Tongue (tissue), 2 donors: ENCODE data around the gene C2orf81. TPM values are rescaled to one million over a fixed set of nuclear protein-coding genes. Genes with fewer than 3 reads are reported as not detected.
"Not testable (repeated sequence)": the region's sequence is repeated elsewhere in the genome, so short reads cannot be mapped to it uniquely, and the experiment has no call there.

ENCODE experiments used
- DNase-seq: peaks from one replicate; pipeline ENCODE4 v3.0.0-alpha.2; 2015
- total RNA-seq: library from RNA; depleted of rRNA; stranded (reverse); fragments of >200 nt; gene quantifications from one replicate; pipeline ENCODE4 v1.2.3, GENCODE V29; 2014

C2orf81 gene
- total RNA-seq, 1 donor from 2014 or later: 1.0 TPM

- not testable (repeated sequence) for DNase-seq
Measured at GRCh38 chr2:74442483-74443297, 21.3 kb upstream of the C2orf81 start.

- DNase-seq: peak; percentile 59
Measured at GRCh38 chr2:74441690-74442482, 20.5 kb upstream of the C2orf81 start, which contains the start of gene RTKN. TSS of gene RTKN (minus strand) at chr2:74441937. CDS start at chr2:74441816, 121 bp downstream.

- peak; percentile 44 for DNase-seq
Measured at GRCh38 chr2:74441170-74441689, 19.8 kb upstream of the C2orf81 start.

- peak; percentile 98 for DNase-seq
Measured at GRCh38 chr2:74440378-74441169, 19.2 kb upstream of the C2orf81 start.

- DNase-seq: peak; percentile 98
Measured at GRCh38 chr2:74439803-74440377, 18.5 kb upstream of the C2orf81 start.

GRCh38 chr2:74439373-74439772, 18.0 kb upstream of the C2orf81 start:
- no peak for DNase-seq

- no peak for DNase-seq
Measured at GRCh38 chr2:74438248-74438647, 16.8 kb upstream of the C2orf81 start.

GRCh38 chr2:74436848-74437695, 15.7 kb upstream of the C2orf81 start:
- no peak for DNase-seq

GRCh38 chr2:74436111-74436805, 14.8 kb upstream of the C2orf81 start:
- DNase-seq: no peak

GRCh38 chr2:74430502-74430901, 9.1 kb upstream of the C2orf81 start:
- DNase-seq: no peak

- DNase-seq: no peak
Measured at GRCh38 chr2:74429487-74430451, 8.3 kb upstream of the C2orf81 start.

- no peak for DNase-seq
Measured at GRCh38 chr2:74428675-74429074, 7.3 kb upstream of the C2orf81 start.

- DNase-seq: no peak
Measured at GRCh38 chr2:74427551-74427950, 6.1 kb upstream of the C2orf81 start.

GRCh38 chr2:74426181-74426758, 4.9 kb upstream of the C2orf81 start:
- no peak for DNase-seq

GRCh38 chr2:74425523-74425922, 4.1 kb upstream of the C2orf81 start:
- no peak for DNase-seq

GRCh38 chr2:74424995-74425406, 3.6 kb upstream of the C2orf81 start:
- DNase-seq: no peak

- no peak for DNase-seq
Measured at GRCh38 chr2:74424139-74424992, 2.9 kb upstream of the C2orf81 start.
